H1 (cell line): ENCODE data around the gene ZNF180. TPM values are rescaled to one million over a fixed set of nuclear protein-coding genes. Genes with fewer than 3 reads are reported as not detected.

Experiments
- CTCF ChIA-PET: fragments of 300-600 bp; sonication (Branson Sonifier 250); formaldehyde crosslinking; loops from one replicate; lab custom pipeline; 2021; ENCODE audit not compliant: partially characterized antibody; lab: Charles Lee
- POLR2A ChIA-PET: fragments of 300-600 bp; sonication (Branson Sonifier 250); formaldehyde crosslinking; loops from one replicate; lab custom pipeline; 2021; ENCODE audit warnings: inconsistent platforms; ENCODE audit not compliant: partially characterized antibody; lab: Charles Lee
- DNase-seq, 2 experiments: peaks; one replicate each; pipeline versions ENCODE4 v3.0.0 to v3.0.0-alpha.2; 2010 to 2022; ENCODE audit warnings: low spot score in 2 of 2, low read depth in 1 of 2, mixed read lengths in 1 of 2
- FAIRE-seq: peaks from 2 replicates; lab custom pipeline; 2011; peaks lifted over from hg19 to GRCh38; lab: Jason Lieb, UNC
- H2AFZ ChIP-seq: 2 replicates; pipeline ENCODE4 v1.8.1; 2012; ENCODE audit warnings: low read length, inconsistent platforms
- H2AK5ac ChIP-seq: 2 replicates; pipeline ENCODE4 v1.6.1; 2013; ENCODE audit warnings: low read depth, low read length
- H2BK120ac ChIP-seq: replicated peaks from 2 replicates; pipeline ENCODE3; 2013; ENCODE audit warnings: low read depth, low read length, inconsistent platforms
- H2BK12ac ChIP-seq: 2 replicates; pipeline ENCODE4 v1.6.1; 2013; ENCODE audit warnings: low read depth, low read length
- H2BK15ac ChIP-seq: 2 replicates; pipeline ENCODE4 v1.6.1; 2013; ENCODE audit warnings: low read length
- H2BK20ac ChIP-seq: 2 replicates; pipeline ENCODE4 v1.6.1; 2013; ENCODE audit warnings: low read length
- H2BK5ac ChIP-seq: 2 replicates; pipeline ENCODE4 v1.6.1; 2013; ENCODE audit warnings: low read depth, low read length
- H3K14ac ChIP-seq: 2 replicates; pipeline ENCODE4 v1.6.1; 2013; ENCODE audit warnings: inconsistent platforms; ENCODE audit not compliant: insufficient read length
- H3K18ac ChIP-seq: 2 replicates; pipeline ENCODE4 v1.6.1; 2013; ENCODE audit warnings: low read length; ENCODE audit errors: extremely low read depth
- H3K23ac ChIP-seq: 2 replicates; pipeline ENCODE4 v1.6.1; 2013; ENCODE audit warnings: inconsistent platforms; ENCODE audit not compliant: insufficient read length
- H3K23me2 ChIP-seq: 2 replicates; pipeline ENCODE4 v1.6.1; 2013; ENCODE audit warnings: low read depth, low read length
- H3K27ac ChIP-seq: 2 replicates; pipeline ENCODE4 v1.6.1; 2011; ENCODE audit warnings: low read depth, low read length, inconsistent platforms
- H3K27me3 ChIP-seq, 4 experiments: replicated peaks in 1 of 4; 1 replicate in 1 of 4; 2 replicates in 3 of 4; pipeline versions ENCODE4 v1.6.1 to v1.8.1; 2011 to 2013; ENCODE audit warnings: low read length in 3 of 4, mild to moderate bottlenecking in 3 of 4, inconsistent platforms in 2 of 4, mixed read lengths in 2 of 4, moderate library complexity in 1 of 4; ENCODE audit not compliant: control insufficient read depth in 3 of 4, insufficient read depth in 3 of 4; ENCODE audit errors: extremely low read depth in 1 of 4
- H3K36me3 ChIP-seq, 4 experiments: 2 replicates each; pipeline versions ENCODE4 v1.6.1 to v1.8.1; 2011 to 2013; ENCODE audit warnings: mild to moderate bottlenecking in 4 of 4, low read length in 3 of 4, moderate library complexity in 2 of 4, control low read depth in 1 of 4, inconsistent platforms in 1 of 4; ENCODE audit not compliant: insufficient read depth in 4 of 4, control insufficient read depth in 2 of 4
- H3K4ac ChIP-seq: replicated peaks from 2 replicates; pipeline ENCODE3; 2013; ENCODE audit warnings: low read length, low read depth, mixed read lengths, inconsistent platforms; ENCODE audit not compliant: insufficient read length
- H3K4me1 ChIP-seq, 4 experiments: replicated peaks in 1 of 4; 1 replicate in 1 of 4; 2 replicates in 3 of 4; pipeline versions ENCODE4 v1.6.1 to v1.8.1; 2011 to 2013; ENCODE audit warnings: low read length in 3 of 4, inconsistent platforms in 2 of 4, mixed read lengths in 1 of 4; ENCODE audit not compliant: insufficient read depth in 4 of 4, control insufficient read depth in 3 of 4
- H3K4me2 ChIP-seq, 2 experiments: 2 replicates each; pipeline versions ENCODE4 v1.6.1 to v1.8.1; 2011 to 2013; ENCODE audit warnings: low read depth in 2 of 2, low read length in 2 of 2, control low read depth in 1 of 2, inconsistent platforms in 1 of 2, mild to moderate bottlenecking in 1 of 2; ENCODE audit not compliant: insufficient read depth in 1 of 2
- H3K4me3 ChIP-seq, 4 experiments: fragments of 200-600, 300-600 bp in 1 of 4; sonication (generic), shearing (Covaris generic), sonication (Bioruptor Twin) in 1 of 4; 2 replicates each; pipeline versions ENCODE4 v1.5.1 to v1.8.1; 2011 to 2016; ENCODE audit warnings: low read length in 4 of 4, low read depth in 3 of 4, control low read depth in 2 of 4, inconsistent platforms in 2 of 4, mild to moderate bottlenecking in 2 of 4, mixed read lengths in 1 of 4, moderate library complexity in 1 of 4; ENCODE audit not compliant: insufficient read depth in 2 of 4; ENCODE audit errors: extremely low read depth in 1 of 4
- H3K56ac ChIP-seq: replicated peaks from 2 replicates; pipeline ENCODE3; 2013; ENCODE audit warnings: low read depth, mild to moderate bottlenecking, mixed read lengths, low read length, inconsistent platforms; ENCODE audit not compliant: insufficient read length
- H3K79me1 ChIP-seq: 2 replicates; pipeline ENCODE4 v1.6.1; 2013; ENCODE audit warnings: low read depth, low read length, control low read depth
- H3K79me2 ChIP-seq, 2 experiments: 2 replicates each; pipeline versions ENCODE4 v1.6.1 to v1.8.1; 2012 to 2013; ENCODE audit warnings: low read length in 2 of 2, mild to moderate bottlenecking in 2 of 2, inconsistent platforms in 1 of 2; ENCODE audit not compliant: insufficient read depth in 2 of 2, control insufficient read depth in 1 of 2
- H3K9ac ChIP-seq, 4 experiments: replicated peaks in 1 of 4; 1 replicate in 1 of 4; 2 replicates in 3 of 4; pipeline versions ENCODE4 v1.6.1 to v1.8.1; 2011 to 2013; ENCODE audit warnings: low read depth in 3 of 4, low read length in 3 of 4, control low read depth in 2 of 4, mild to moderate bottlenecking in 2 of 4, moderate library complexity in 2 of 4, inconsistent platforms in 1 of 4; ENCODE audit errors: extremely low read depth in 1 of 4
- H3K9me3 ChIP-seq, 2 experiments: 2 replicates each; pipeline versions ENCODE4 v1.6.1 to v1.8.1; 2012 to 2013; ENCODE audit warnings: mild to moderate bottlenecking in 2 of 2, moderate library complexity in 2 of 2, control low read depth in 1 of 2, inconsistent platforms in 1 of 2, low read depth in 1 of 2, low read length in 1 of 2, mixed read lengths in 1 of 2; ENCODE audit not compliant: insufficient read depth in 2 of 2
- H4K20me1 ChIP-seq, 2 experiments: replicated peaks in 1 of 2; 2 replicates each; pipeline versions ENCODE3 to v1.8.1; 2011 to 2013; ENCODE audit warnings: inconsistent platforms in 2 of 2, low read length in 2 of 2, mild to moderate bottlenecking in 1 of 2; ENCODE audit not compliant: insufficient read depth in 2 of 2, control insufficient read depth in 1 of 2
- H4K5ac ChIP-seq: 2 replicates; pipeline ENCODE4 v1.6.1; 2013; ENCODE audit warnings: low read length, low read depth, mixed read lengths, inconsistent platforms; ENCODE audit not compliant: insufficient read length
- H4K8ac ChIP-seq: 2 replicates; pipeline ENCODE4 v1.8.0; 2013; ENCODE audit warnings: mild to moderate bottlenecking, moderate library complexity, low read length, inconsistent platforms; ENCODE audit not compliant: insufficient read depth; ENCODE audit errors: extremely low read depth
- H4K91ac ChIP-seq: replicated peaks from 2 replicates; pipeline ENCODE3; 2013; ENCODE audit warnings: low read length, mixed read lengths, inconsistent platforms; ENCODE audit not compliant: insufficient read length
- CBX5 ChIP-seq: fragments of 300-800, 300-1000 bp; sonication (generic); IDR thresholded peaks from 2 replicates; pipeline ENCODE4 v1.7.1; 2016; ENCODE audit warnings: antibody characterized with exemption, low read length, low read depth
- CTCF ChIP-seq, 3 experiments: IDR thresholded peaks; 1 replicate in 2 of 3; 2 replicates in 1 of 3; pipeline versions ENCODE4 v1.5.1 to v1.6.1; 2011; ENCODE audit warnings: low read length in 3 of 3, mild to moderate bottlenecking in 3 of 3, inconsistent platforms in 2 of 3, low read depth in 1 of 3, moderate library complexity in 1 of 3; ENCODE audit not compliant: insufficient read depth in 1 of 3; ENCODE audit errors: control extremely low read depth in 1 of 3
- KDM4A ChIP-seq: IDR thresholded peaks from one replicate; pipeline ENCODE4 v1.7.1; 2012; ENCODE audit warnings: low read depth, mild to moderate bottlenecking, moderate library complexity, low read length, inconsistent platforms; ENCODE audit not compliant: severe bottlenecking
- WGBS, 2 experiments: shearing (Covaris generic) in 1 of 2; methylation state at CpG; one replicate each; pipeline versions ENCODE4 v1.1.6 to v1.1.7; 2013 to 2015; ENCODE audit warnings: low lambda C conversion rate in 2 of 2, mixed read lengths in 2 of 2, inconsistent platforms in 1 of 2, low coverage in 1 of 2, missing lambda C conversion rate in 1 of 2; ENCODE audit not compliant: insufficient replicate concordance in 2 of 2, insufficient coverage in 1 of 2, insufficient read length in 1 of 2; ENCODE audit errors: extremely low coverage in 1 of 2, missing lambda C conversion rate in 1 of 2; 5-methylcytosine and 5-hydroxymethylcytosine counted together
- polyA plus RNA-seq, 7 experiments: library from polyadenylated mRNA; depleted of rRNA in 3 of 7; stranded (reverse) in 5 of 7; unstranded in 2 of 7; fragments of >200 nt in 5 of 7; fragments of 200-250 nt in 2 of 7; gene quantifications; 1 replicate in 5 of 7; 2 replicates in 1 of 7; 4 replicates in 1 of 7; pipeline versions ENCODE4 v1.2.1 to v1.2.3, GENCODE V29; 2011 to 2013; ENCODE audit warnings: missing spikeins in 2 of 7, mixed read lengths in 2 of 7
- total RNA-seq: library from RNA; stranded (reverse); fragmentation: NEBNext Ultra II Directional; extraction: Animal tissue kit (Norgen Biotek cat#: 25700); gene quantifications from 2 replicates; pipeline ENCODE4 v1.2.1, GENCODE V29; 2021

The ZNF180 gene
- total and polyA plus RNA-seq, 2 of the 8 experiments (the other 6 are each of a cell fraction or from before 2014, with no cell fraction given) = 1.3 to 8.5 TPM

- Histone ChIP-seq H3K4me3 (no peak overlapping the region), H3K4me2 (no peak overlapping the region), H3K79me2 (no peaks in the 10 kb centered on the region), H2BK12ac (no peak overlapping the region), H3K14ac (no peak overlapping the region), H2BK20ac (no peak overlapping the region), H2BK5ac (no peak overlapping the region), H2AK5ac (no peak overlapping the region), H3K18ac (no peak overlapping the region), H4K91ac (no peak overlapping the region), H3K4ac (no peak overlapping the region), H3K4me1 (no peaks in the 10 kb centered on the region), H2AFZ (no peak overlapping the region), H4K20me1 (no peaks in the 10 kb centered on the region), H3K9me3 (peaks cover 46 to 51% of the 10 kb centered on the region in 2 experiments), H3K27me3 (no peaks in the 10 kb centered on the region), H3K56ac (no peak overlapping the region), H2BK120ac (no peak overlapping the region), H2BK15ac (no peak overlapping the region), H3K9ac (no peak overlapping the region), H3K36me3 (peaks cover 0 to 13% (median 4%) of the 10 kb centered on the region in 4 experiments; a peak in 3 of 8 replicates), H4K5ac (no peak overlapping the region), H3K23ac (no peak overlapping the region), H3K23me2 (no peaks in the 10 kb centered on the region), H3K79me1 (no peaks in the 10 kb centered on the region), H3K27ac (no peak overlapping the region), H4K8ac (no peak overlapping the region)
- no peak for DNase-seq
- no peak for TF ChIP-seq KDM4A
- no peak for TF ChIP-seq CTCF (IDR thresholded peaks at IDR 0.05; ENCODE audit: control extremely low read depth in 1 of 3, insufficient read depth in 1 of 3, low read depth in 1 of 3, low read length in 3 of 3)
- TF ChIP-seq CBX5 = no peak
- CTCF ChIA-PET = no interaction called here
- POLR2A ChIA-PET = no interaction called here
- FAIRE-seq = no peak
- 89% methylated on average over 2 of the region's 2 CpGs; no CpG with 5 or more reads in 1 of the 2 experiments for WGBS, 2 experiments
Measured at GRCh38 chr19:44435441-44435840, 64.9 kb downstream of the ZNF180 start.
